Left ventricle myocardium inferior (tissue), 1 donor: ENCODE data around the gene TRAK1. TPM values are rescaled to one million over a fixed set of nuclear protein-coding genes. Genes with fewer than 3 reads are reported as not detected.
A peak's percentile ranks its signal among the peaks of the same experiment; 100 is the strongest.

Experiments
- DNase-seq: peaks from one replicate; pipeline ENCODE4 v3.0.0-alpha.2; 2020
- H3K27ac ChIP-seq: fragments of 200-600 bp; replicated peaks from 2 replicates; pipeline ENCODE4 v1.8.0; 2021
- H3K27me3 ChIP-seq: fragments of 200-600 bp; 2 replicates; pipeline ENCODE4 v1.8.0; 2021; ENCODE audit warnings: low read depth
- H3K36me3 ChIP-seq: fragments of 200-600 bp; 2 replicates; pipeline ENCODE4 v1.8.0; 2021
- H3K4me1 ChIP-seq: fragments of 200-600 bp; 2 replicates; pipeline ENCODE4 v1.8.0; 2021
- H3K4me3 ChIP-seq: fragments of 200-600 bp; 2 replicates; pipeline ENCODE4 v1.8.0; 2021; ENCODE audit warnings: mild to moderate bottlenecking, moderate library complexity
- H3K9me3 ChIP-seq: fragments of 200-600 bp; replicated peaks from 2 replicates; pipeline ENCODE4 v1.8.0; 2021
- CTCF ChIP-seq: fragments of 200-600 bp; IDR thresholded peaks from 2 replicates; pipeline ENCODE4 v1.8.0; 2021; ENCODE audit warnings: antibody characterized with exemption, mild to moderate bottlenecking, borderline replicate concordance
- intact Hi-C: fragments of 100-400 bp; cut with micrococcal nuclease; formaldehyde crosslinking; loops from one replicate; pipeline ENCODE4 v1.11.0; 2022
- total RNA-seq: library from RNA; stranded (reverse); fragmentation: NEBNext Ultra II Directional; extraction: Animal tissue kit (Norgen Biotek cat#: 25700); gene quantifications from one replicate; pipeline ENCODE4 v1.2.1, GENCODE V29; 2021
- donor health status: DM: no; HTN: yes; CAD: no; lungs with severe emphysema.

TRAK1 gene
- total RNA-seq, 1 donor from 2014 or later = 264 TPM

GRCh38 chr3:42235532-42235931, 144.4 kb downstream of the TRAK1 start:
- Histone ChIP-seq H3K36me3 (no peaks in the 10 kb centered on the region), H3K4me3 (no peak overlapping the region), H3K9me3 (peaks cover 22% of the 10 kb centered on the region), H3K4me1 (no peaks in the 10 kb centered on the region), H3K27ac (no peak overlapping the region), H3K27me3 (peaks cover 15% of the 10 kb centered on the region)
- DNase-seq = no peak
- intact Hi-C loops = no loop called here
- TF ChIP-seq CTCF = no peak

- no peak for DNase-seq
- intact Hi-C loops = no loop called here
Observed at GRCh38 chr3:42236611-42237010, 145.5 kb downstream of the TRAK1 start.

GRCh38 chr3:42246091-42246490, 154.9 kb downstream of the TRAK1 start:
- Histone ChIP-seq H3K4me3 (no peak overlapping the region), H3K4me1 (no peaks in the 10 kb centered on the region), H3K36me3 (no peaks in the 10 kb centered on the region), H3K27me3 (peaks cover 24% of the 10 kb centered on the region), H3K9me3 (no peaks in the 10 kb centered on the region), H3K27ac (no peak overlapping the region)
- intact Hi-C loops = loop anchor here (5.0 kb wide), 1 partner anchor 196 kb away; no protein-coding TSS in a partner anchor
- no peak for DNase-seq
- TF ChIP-seq CTCF = no peak

More at GRCh38 chr3:42236611-42237010, 145.5 kb downstream of the TRAK1 start:
- Histone ChIP-seq H3K27me3 (peaks cover 15% of the 10 kb centered on the region), H3K4me1 (no peaks in the 10 kb centered on the region), H3K36me3 (no peaks in the 10 kb centered on the region), H3K9me3 (peaks cover 22% of the 10 kb centered on the region), H3K27ac (no peak overlapping the region), H3K4me3 (no peak overlapping the region)
- TF ChIP-seq CTCF = no peak

GRCh38 chr3:42247576-42248027, 156.4 kb downstream of the TRAK1 start:
- Histone ChIP-seq H3K9me3 (no peaks in the 10 kb centered on the region), H3K36me3 (no peaks in the 10 kb centered on the region), H3K27me3 (peaks cover 29% of the 10 kb centered on the region), H3K4me3 (no peak overlapping the region), H3K4me1 (no peaks in the 10 kb centered on the region), H3K27ac (no peak overlapping the region)
- TF ChIP-seq CTCF = peak; percentile 78
- DNase-seq = peak; percentile 19
- intact Hi-C loops = loop anchor here (5.0 kb wide), 1 partner anchor 195 kb away; no protein-coding TSS in a partner anchor

GRCh38 chr3:42250761-42251160, 159.6 kb downstream of the TRAK1 start:
- Histone ChIP-seq H3K27me3 (peaks cover 45% of the 10 kb centered on the region), H3K9me3 (no peaks in the 10 kb centered on the region), H3K4me1 (no peaks in the 10 kb centered on the region), H3K27ac (no peak overlapping the region), H3K4me3 (no peak overlapping the region), H3K36me3 (no peaks in the 10 kb centered on the region)
- no peak for DNase-seq
- no peak for TF ChIP-seq CTCF
- intact Hi-C loops = no loop called here

GRCh38 chr3:42254566-42254965, 163.4 kb downstream of the TRAK1 start:
- H3K9me3 ChIP-seq = no peaks in the 10 kb centered on the region
- no peak for DNase-seq
- H3K4me1 ChIP-seq = no peaks in the 10 kb centered on the region
- intact Hi-C loops = no loop called here
- H3K36me3 ChIP-seq = no peaks in the 10 kb centered on the region
- H3K27ac ChIP-seq = no peak overlapping the region
- peaks cover 72% of the 10 kb centered on the region for H3K27me3 ChIP-seq
- H3K4me3 ChIP-seq = no peak overlapping the region
- no peak for TF ChIP-seq CTCF
